K562 (cell line): Measurements from ENCODE around the gene FAM222A. TPM values are rescaled to one million over a fixed set of nuclear protein-coding genes. Genes with fewer than 3 reads are reported as not detected.

ENCODE experiments used
- ATAC-seq: fragments of 200-7000 bp; cut with Tn5 transposase; 3 replicates; pipeline ENCODE4 v1.9.1; 2020; ENCODE audit warnings: moderate library complexity
- BruUV-seq: library from RNA; stranded (reverse); fragments of 400-500 nt; replicated peaks from 2 replicates; lab custom pipeline; 2021; lab: Mats Ljungman, UMichigan
- CTCF ChIA-PET: fragments of 300-600 bp; formaldehyde crosslinking; extraction: SDS; loops from one replicate; lab custom pipeline; 2021; ENCODE audit warnings: low intra/inter-chr PET ratio; lab: Yijun Ruan, JAX
- POLR2A ChIA-PET: fragments of 300-600, 350-650 bp; sonication (Branson Sonifier 250); formaldehyde crosslinking; extraction: SDS; loops from one replicate; lab custom pipeline; 2021; ENCODE audit warnings: antibody characterized with exemption, inconsistent platforms; lab: Yijun Ruan, JAX
- DNase-seq, 4 experiments: peaks; one replicate each; pipeline versions ENCODE4 v3.0.0 to v3.0.0-alpha.2; 2011 to 2018; ENCODE audit warnings: low spot score in 3 of 4, mixed read lengths in 3 of 4; ENCODE audit errors: extremely low read depth in 1 of 4
- FAIRE-seq: peaks from 2 replicates; lab custom pipeline; 2011; peaks lifted over from hg19 to GRCh38; lab: Jason Lieb, UNC
- H2AFZ ChIP-seq: 2 replicates; pipeline ENCODE4 v1.6.0; 2011; ENCODE audit warnings: low read depth, low read length, control low read depth, inconsistent platforms
- H3K27ac ChIP-seq: fragments of 200-600 bp; 3 replicates; pipeline ENCODE4 v1.8.0; 2011; ENCODE audit warnings: low read depth, mild to moderate bottlenecking, control low read depth, inconsistent platforms, low read length, moderate library complexity, mixed read lengths; ENCODE audit errors: extremely low read depth
- H3K27me3 ChIP-seq, 2 experiments: fragments of 300-600 bp in 1 of 2; 2 replicates in 1 of 2; 3 replicates in 1 of 2; pipeline versions ENCODE4 v1.6.0 to v1.8.0; 2011; ENCODE audit warnings: inconsistent platforms in 2 of 2, low read length in 2 of 2, mild to moderate bottlenecking in 1 of 2, mixed read lengths in 1 of 2, moderate library complexity in 1 of 2; ENCODE audit not compliant: control insufficient read depth in 2 of 2, insufficient read depth in 2 of 2
- H3K36me3 ChIP-seq: fragments of 300-600 bp; 3 replicates; pipeline ENCODE4 v1.8.0; 2011; ENCODE audit warnings: mild to moderate bottlenecking, low read length, inconsistent platforms; ENCODE audit not compliant: control insufficient read depth, insufficient read depth
- H3K4me1 ChIP-seq, 2 experiments: fragments of 200-600 bp in 1 of 2; replicated peaks in 1 of 2; 2 replicates in 1 of 2; 3 replicates in 1 of 2; pipeline versions ENCODE4 v1.5.1 to v1.8.0; 2011; ENCODE audit warnings: inconsistent platforms in 2 of 2, low read length in 2 of 2, mild to moderate bottlenecking in 1 of 2, mixed read lengths in 1 of 2, moderate library complexity in 1 of 2; ENCODE audit not compliant: control insufficient read depth in 2 of 2, insufficient read depth in 2 of 2
- H3K4me2 ChIP-seq: 2 replicates; pipeline ENCODE4 v1.6.1; 2011; ENCODE audit warnings: low read length, control low read depth, inconsistent platforms, mixed read lengths; ENCODE audit not compliant: insufficient read depth
- H3K4me3 ChIP-seq: fragments of 200-600 bp; sonication (generic), shearing (Covaris generic); 2 replicates; pipeline ENCODE4 v1.5.1; 2016; ENCODE audit warnings: control low read depth, inconsistent platforms
- H3K79me2 ChIP-seq: fragments of 200-600 bp; 3 replicates; pipeline ENCODE4 v1.8.0; 2011; ENCODE audit warnings: low read length, inconsistent platforms; ENCODE audit not compliant: control insufficient read depth, insufficient read depth
- H3K9ac ChIP-seq, 2 experiments: 2 replicates each; pipeline versions ENCODE4 v1.6.0 to v1.6.1; 2011; ENCODE audit warnings: low read depth in 2 of 2, low read length in 2 of 2, control low read depth in 1 of 2, inconsistent platforms in 1 of 2, mild to moderate bottlenecking in 1 of 2, mixed read lengths in 1 of 2; ENCODE audit not compliant: insufficient read depth in 1 of 2
- H3K9me1 ChIP-seq: one replicate; pipeline ENCODE4 v1.6.0; 2011; ENCODE audit warnings: inconsistent platforms, mild to moderate bottlenecking, low read length, moderate library complexity; ENCODE audit not compliant: control insufficient read depth, insufficient read depth
- H3K9me3 ChIP-seq: replicated peaks from 2 replicates; pipeline ENCODE4 v1.5.1; 2011; ENCODE audit warnings: low read depth, low read length, inconsistent platforms; ENCODE audit not compliant: control insufficient read depth, insufficient read depth
- H4K20me1 ChIP-seq: replicated peaks from 2 replicates; pipeline ENCODE4 v1.6.1; 2011; ENCODE audit warnings: low read length, inconsistent platforms, mixed read lengths; ENCODE audit not compliant: control insufficient read depth, insufficient read depth
- EGR1 ChIP-seq: fragments of 450-650 bp; conservative IDR thresholded peaks from 2 replicates; pipeline ENCODE4 v1.6.1; 2017; ENCODE audit warnings: mild to moderate bottlenecking
- MXI1 ChIP-seq: IDR thresholded peaks from 2 replicates; pipeline ENCODE4 v1.6.1; 2011; ENCODE audit warnings: low read depth, mild to moderate bottlenecking, improper control_type of control experiment, low read length
- NR4A1 ChIP-seq, 2 experiments: fragments of 250-450 bp in 1 of 2; fragments of 450-650 bp in 1 of 2; sonication (Bioruptor Pico) in 1 of 2; IDR thresholded peaks; 2 replicates each; pipeline versions ENCODE4 v1.4.0 to v1.6.1; 2016 to 2020; ENCODE audit warnings: mild to moderate bottlenecking in 2 of 2, missing compliant biosample characterization in 1 of 2, missing genetic modification characterization in 1 of 2, moderate library complexity in 1 of 2
- PHTF2 ChIP-seq: fragments of 250-450 bp; sonication (Bioruptor Pico); IDR thresholded peaks from 2 replicates; pipeline ENCODE4 v1.5.0; 2021; ENCODE audit warnings: mild to moderate bottlenecking
- SAFB2 ChIP-seq: fragments of 200-400 bp; formaldehyde crosslinking; IDR thresholded peaks from 2 replicates; pipeline ENCODE4 v1.6.1; 2018; ENCODE audit warnings: borderline replicate concordance, low read length, low read depth, moderate library complexity; ENCODE audit not compliant: severe bottlenecking
- ZNF146 ChIP-seq: IDR thresholded peaks from one replicate; pipeline ENCODE4 v1.6.1; 2018; ENCODE audit warnings: missing compliant biosample characterization; ENCODE audit not compliant: unreplicated experiment
- ZNF165 ChIP-seq: fragments of 250-450 bp; sonication (Bioruptor Pico); IDR thresholded peaks from 2 replicates; pipeline ENCODE4 v1.4.0; 2020; ENCODE audit warnings: borderline replicate concordance
- ZNF311 ChIP-seq: fragments of 250-450 bp; sonication (Bioruptor Pico); IDR thresholded peaks from 2 replicates; pipeline ENCODE4 v1.4.0; 2020; ENCODE audit warnings: mild to moderate bottlenecking, moderate library complexity
- WGBS: fragments of 100-300 bp; shearing (Covaris generic); methylation state at CpG from one replicate; pipeline ENCODE4 v1.1.6; 2016; ENCODE audit warnings: low coverage, mixed read lengths; ENCODE audit not compliant: insufficient coverage; ENCODE audit errors: missing lambda C conversion rate; 5-methylcytosine and 5-hydroxymethylcytosine counted together
- in situ Hi-C: fragments of 300-500 bp; cut with MboI; formaldehyde crosslinking; loops from 4 replicates; pipeline ENCODE4 v1.15.0; 2018; ENCODE audit warnings: inconsistent platforms, mixed read lengths
- intact Hi-C: fragments of 100-400 bp; cut with micrococcal nuclease; formaldehyde crosslinking; loops from 2 replicates; pipeline ENCODE4 v1.14.2; 2022
- polyA plus RNA-seq, 8 experiments: library from polyadenylated mRNA; depleted of rRNA in 4 of 8; stranded (reverse) in 5 of 8; unstranded in 3 of 8; fragments of >200 nt; fragmentation: Nextera tagmentation in 2 of 8; fragmentation: Illumina TruSeq in 1 of 8; extraction: Ambion mirVana in 2 of 8; extraction: Trizol in 1 of 8; gene quantifications; 2 replicates each; pipeline versions ENCODE4 v1.2.1 to v1.2.3, GENCODE V29; 2011 to 2014; ENCODE audit warnings: inconsistent platforms in 1 of 8, missing spikeins in 1 of 8
- total RNA-seq, 7 experiments: library from RNA; depleted of rRNA in 6 of 7; stranded (reverse); fragments of >200 nt in 6 of 7; fragmentation: Illumina TruSeq in 2 of 7; extraction: Trizol in 2 of 7; gene quantifications; 2 replicates each; pipeline versions ENCODE4 v1.2.1 to v1.2.3, GENCODE V29; 2011 to 2021; ENCODE audit warnings: low replicate concordance in 1 of 7

The FAM222A gene
- total and polyA plus RNA-seq, 9 of the 15 experiments (the other 6 are each of a cell fraction or from before 2014, with no cell fraction given): 0.03 to 0.36 (median 0.12) TPM; not detected in 1

DNA sequence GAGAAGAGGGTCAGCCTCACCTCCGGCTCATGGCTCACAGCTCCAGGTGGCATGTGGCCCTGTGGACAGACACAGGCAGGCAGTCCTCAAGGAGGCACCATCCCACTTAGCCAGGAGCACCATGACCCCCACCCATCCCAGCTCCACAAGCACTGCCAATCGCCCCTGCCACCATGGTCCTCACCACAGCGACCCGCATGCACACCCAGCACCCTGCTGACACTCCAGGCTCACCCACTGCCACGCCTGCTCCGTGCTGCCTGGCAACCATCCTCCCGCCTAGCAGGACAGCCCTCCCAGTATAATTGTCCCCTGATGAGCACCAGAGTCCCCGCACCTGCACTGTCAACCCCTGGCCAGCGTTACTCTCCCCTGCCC lies 68.7 kb downstream of the FAM222A start:
- H3K9me3 ChIP-seq: 0 out of 2 replicates have a peak, but pooled peaks cover 3% of the 10 kb centered on the region
- ChIA-PET CTCF (no interaction called here), POLR2A (interaction anchor here (0.5 to 0.7 kb wide), 3 partner anchors 272 to 1790 kb away, joined by 3 to 5 read pairs (median 4); no protein-coding TSS in a partner anchor)
- peaks cover 12 to 38% of the 10 kb centered on the region in 2 experiments; a peak in 4 of 5 replicates for H3K27me3 ChIP-seq
- H3K9me1 ChIP-seq: no peaks in the 10 kb centered on the region
- H3K79me2 ChIP-seq: no peaks in the 10 kb centered on the region
- no peak overlapping the region for H3K4me3 ChIP-seq
- no peak overlapping the region for H3K27ac ChIP-seq
- no peak for TF ChIP-seq ZNF165 (CRISPR knock-in tag)
- TF ChIP-seq ZNF311 (CRISPR knock-in tag): no peak
- TF ChIP-seq SAFB2: no peak
- no peak for TF ChIP-seq NR4A1 (CRISPR knock-in tag; IDR thresholded peaks at IDR 0.05)
- TF ChIP-seq NR4A1 (tag; IDR thresholded peaks at IDR 0.05): no peak
- TF ChIP-seq MXI1: no peak
- TF ChIP-seq PHTF2 (CRISPR knock-in tag): no peak
- no peak for TF ChIP-seq EGR1
- no peak for TF ChIP-seq ZNF146
- H4K20me1 ChIP-seq: 0 out of 2 replicates have a peak, but pooled peaks cover 2% of the 10 kb centered on the region
- no peak for ATAC-seq
- DNase-seq: no peak
- peaks cover 0 to 7% of the 10 kb centered on the region in 2 experiments; a peak in 2 of 5 replicates for H3K4me1 ChIP-seq
- intact Hi-C loops (no loop called here), in situ Hi-C loops (no loop called here)
- H3K9ac ChIP-seq: no peak overlapping the region; a peak in 1 of 4 replicates
- 1% methylated on average over 9 of the region's 9 CpGs for WGBS
- H3K4me2 ChIP-seq: no peak overlapping the region
- FAIRE-seq: no peak
- no peaks in the 10 kb centered on the region for H3K36me3 ChIP-seq
- no peak overlapping the region for H2AFZ ChIP-seq
- no TSS peak for BruUV-seq
